Fibroblast of gingiva (primary cell): ENCODE results near the gene FASTKD3.

ENCODE experiments used
- DNase-seq: peaks from one replicate; pipeline ENCODE4 v3.0.0-alpha.2; 2011; ENCODE audit warnings: low read depth

FASTKD3 gene

DNA sequence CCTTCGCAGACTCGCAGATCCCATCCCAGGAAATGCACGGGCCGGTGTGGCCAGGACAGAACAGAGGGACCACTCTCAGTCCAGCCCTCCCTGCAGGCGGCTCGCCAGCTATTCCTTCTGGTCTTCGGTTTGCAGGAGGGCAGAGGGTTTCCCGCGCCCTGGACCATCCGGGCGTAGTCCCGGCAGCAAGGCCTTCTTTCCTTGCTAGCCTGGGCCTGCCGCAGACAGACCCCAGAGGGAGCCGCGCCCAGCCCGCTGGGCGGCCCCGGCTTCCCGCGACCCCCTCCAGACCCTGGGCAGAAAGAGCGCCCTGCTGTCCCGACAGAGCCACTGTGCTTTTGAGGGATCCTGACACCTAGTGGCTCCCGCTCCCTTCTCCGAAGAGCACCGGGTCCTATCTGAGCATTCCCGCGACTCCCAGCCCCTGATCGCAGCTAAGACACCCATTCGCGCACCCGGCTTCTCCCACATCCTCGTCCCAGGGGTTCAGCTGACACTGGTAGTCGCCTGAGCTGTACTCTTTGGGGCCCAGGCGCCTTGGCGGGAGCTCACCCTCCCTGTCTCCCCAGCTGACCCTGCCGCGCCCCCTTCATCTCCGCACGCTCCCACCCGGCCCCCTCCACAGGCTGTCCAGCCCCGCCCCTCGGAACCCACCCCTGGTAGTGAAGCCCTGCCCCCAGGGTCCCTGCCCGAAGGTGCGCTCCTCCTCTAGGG lies 19.0 kb downstream of the FASTKD3 start:
- DNase-seq: no peak

GRCh38 chr5:7848296-7848695 lies 20.5 kb downstream of the FASTKD3 start:
- peak; percentile 47 for DNase-seq

GRCh38 chr5:7846327-7846726 lies 22.5 kb downstream of the FASTKD3 start:
- DNase-seq: no peak

DNA sequence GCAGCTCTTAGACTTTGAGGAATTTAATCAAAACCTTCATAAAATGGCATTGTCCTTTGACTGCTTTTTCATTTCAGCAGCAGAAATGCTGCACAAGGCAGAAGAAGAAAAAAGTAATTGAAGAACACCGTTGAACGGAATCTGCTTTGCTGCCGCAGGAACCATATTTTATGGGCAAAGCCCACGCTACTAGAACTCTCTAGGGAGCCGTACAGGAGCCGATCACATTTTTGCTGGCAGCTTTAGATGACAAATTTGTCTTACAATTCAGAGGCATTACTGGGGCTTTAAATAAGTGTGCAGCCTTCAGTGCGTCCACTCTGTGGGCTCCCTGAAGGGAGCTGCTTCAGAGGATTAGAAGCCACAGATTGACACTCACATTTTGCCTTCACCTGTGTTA lies 23.3 kb downstream of the FASTKD3 start:
- no peak for DNase-seq

DNA sequence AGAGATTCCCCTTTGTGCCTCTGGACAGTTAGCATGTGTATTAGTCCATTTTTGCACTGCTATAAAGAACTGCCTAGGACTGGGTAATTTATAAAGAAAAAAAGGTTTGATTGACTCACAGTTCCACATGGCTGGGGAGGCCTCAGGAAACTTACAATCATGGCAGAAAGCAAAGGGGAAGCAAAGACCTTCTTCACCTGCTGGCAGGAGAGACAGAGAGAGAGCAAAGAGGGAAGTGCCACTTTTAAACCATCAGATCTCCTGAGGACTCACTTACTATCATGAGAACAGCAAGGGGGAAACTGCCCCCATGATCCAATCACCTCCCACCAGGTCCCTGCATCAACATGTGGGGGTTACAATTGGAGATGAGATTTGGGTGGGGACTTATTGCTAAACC lies 23.9 kb downstream of the FASTKD3 start:
- DNase-seq: no peak

- DNase-seq: no peak
Observed at GRCh38 chr5:7842531-7842930, 26.3 kb downstream of the FASTKD3 start.

DNA sequence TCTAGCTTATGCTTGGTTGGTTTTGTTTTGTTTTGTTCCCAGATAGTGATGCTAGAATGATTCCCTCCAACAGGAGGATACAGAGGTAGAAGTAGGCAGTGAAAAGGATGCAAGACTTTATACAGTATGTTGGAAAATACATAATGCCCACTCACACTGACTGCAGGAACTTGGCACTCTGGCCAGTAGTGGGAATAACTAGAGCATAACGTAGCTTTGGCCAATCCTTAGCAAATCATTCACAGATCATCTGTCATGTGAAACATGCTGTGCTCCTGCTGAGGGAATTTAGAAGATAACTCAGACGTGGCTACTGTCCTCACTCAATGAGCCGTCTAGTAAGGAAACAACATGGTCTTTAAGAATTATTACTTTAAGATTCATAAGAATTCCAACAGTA lies 31.4 kb downstream of the FASTKD3 start:
- no peak for DNase-seq

GRCh38 chr5:7834982-7835381 lies 33.8 kb downstream of the FASTKD3 start:
- DNase-seq: no peak

DNA sequence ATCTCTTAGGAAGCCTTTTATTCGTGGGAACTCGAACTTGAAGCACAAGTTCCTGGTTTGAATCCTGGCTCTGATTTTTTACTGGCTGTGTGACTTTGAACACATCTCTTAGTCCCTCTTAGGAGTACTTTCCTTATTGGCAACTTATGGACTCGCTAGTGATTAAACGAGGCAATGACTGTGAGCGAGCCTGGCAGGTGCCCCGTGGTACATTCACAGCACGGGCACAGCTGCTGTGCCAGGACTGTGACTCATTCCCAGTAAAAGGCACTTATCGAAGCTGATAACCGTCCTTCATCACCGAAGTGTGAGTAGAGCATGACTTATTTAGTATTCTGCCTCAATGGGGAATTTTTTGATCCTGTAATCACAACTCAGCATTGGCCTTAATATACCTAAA lies 40.6 kb downstream of the FASTKD3 start:
- DNase-seq: no peak

- peak; percentile 74 for DNase-seq
Observed at GRCh38 chr5:7827610-7828009, 41.2 kb downstream of the FASTKD3 start.

- no peak for DNase-seq
Observed at GRCh38 chr5:7825630-7826029, 43.2 kb downstream of the FASTKD3 start.

DNA sequence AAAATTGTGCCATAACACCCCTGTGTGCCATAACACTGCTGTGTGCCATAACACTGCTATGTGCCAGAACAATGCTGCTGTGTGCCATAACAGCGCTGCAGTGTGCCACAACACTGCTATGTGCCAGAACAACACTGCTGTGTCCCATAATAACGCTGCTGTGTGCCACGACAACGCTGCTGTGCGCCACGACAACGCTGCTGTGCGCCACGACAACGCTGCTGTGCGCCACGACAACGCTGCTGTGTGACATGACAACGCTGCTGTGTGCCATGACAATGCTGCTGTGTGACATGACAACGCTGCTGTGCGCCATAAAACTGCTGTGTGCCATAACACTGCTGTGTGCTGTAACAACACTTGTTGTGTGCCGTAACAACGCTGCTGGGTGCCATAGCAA lies 43.8 kb downstream of the FASTKD3 start:
- no peak for DNase-seq

DNA sequence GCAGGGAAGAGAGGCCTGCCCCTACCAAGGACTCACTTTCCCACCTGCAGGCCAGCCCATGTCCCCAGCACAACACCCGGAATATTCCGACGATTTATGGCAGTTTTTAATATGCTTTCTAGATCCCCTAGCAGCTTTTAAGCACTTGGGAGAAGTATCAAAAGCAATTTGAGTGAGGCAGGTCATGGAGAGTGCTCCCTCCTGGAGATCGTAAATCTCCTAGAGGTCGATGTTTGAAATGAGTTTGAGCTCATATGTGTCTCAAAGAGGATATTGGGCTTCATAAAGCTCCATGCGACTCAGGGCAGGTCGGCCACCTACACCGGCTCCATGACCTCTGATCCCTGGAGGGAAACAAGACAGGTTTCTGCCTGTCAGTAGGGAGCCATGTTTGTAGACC lies 45.2 kb downstream of the FASTKD3 start:
- no peak for DNase-seq

- no peak for DNase-seq
Observed at GRCh38 chr5:7822449-7822848, 46.4 kb downstream of the FASTKD3 start.

DNA sequence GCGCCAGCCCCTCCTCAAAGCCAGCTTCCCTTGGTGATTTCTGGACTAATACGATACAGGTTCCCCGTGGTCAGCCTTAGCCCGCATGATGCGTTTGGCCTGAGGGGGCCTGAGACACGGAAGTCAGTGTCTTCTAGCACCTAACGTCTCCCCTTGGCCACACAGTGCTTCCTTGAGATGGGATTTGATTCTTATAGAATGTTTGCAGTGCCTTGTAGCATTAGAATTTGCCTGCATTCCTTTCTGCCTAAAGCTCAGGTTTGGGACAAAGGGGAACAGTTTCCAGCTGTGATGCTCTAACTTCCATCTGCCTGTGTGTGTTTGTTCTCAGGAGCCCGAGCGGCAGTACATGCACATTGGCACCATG lies 52.3 kb downstream of the FASTKD3 start:
- DNase-seq: no peak

- peak; percentile 46 for DNase-seq
Observed at GRCh38 chr5:7815892-7816534, 52.8 kb downstream of the FASTKD3 start.

GRCh38 chr5:7814816-7815215 lies 54.0 kb downstream of the FASTKD3 start:
- no peak for DNase-seq

DNA sequence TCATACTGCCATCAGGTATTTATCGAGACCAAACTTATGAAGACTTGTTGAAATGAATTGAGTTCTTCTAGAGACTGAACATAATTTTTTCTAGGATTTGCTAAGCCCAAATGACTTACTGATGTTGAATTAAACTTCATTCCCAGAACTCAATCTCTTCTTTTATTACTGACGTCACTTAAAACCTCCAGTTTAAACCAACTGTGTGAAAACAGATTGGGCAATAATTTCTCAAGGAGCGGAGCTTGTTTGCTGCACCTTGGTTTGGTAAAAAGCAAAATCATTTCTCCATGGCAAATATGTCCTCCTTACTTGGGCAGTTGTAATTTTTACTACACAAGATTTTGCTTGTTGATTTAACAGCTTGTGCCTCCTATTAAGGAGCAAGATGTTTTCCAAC lies 55.3 kb downstream of the FASTKD3 start:
- no peak for DNase-seq

DNA sequence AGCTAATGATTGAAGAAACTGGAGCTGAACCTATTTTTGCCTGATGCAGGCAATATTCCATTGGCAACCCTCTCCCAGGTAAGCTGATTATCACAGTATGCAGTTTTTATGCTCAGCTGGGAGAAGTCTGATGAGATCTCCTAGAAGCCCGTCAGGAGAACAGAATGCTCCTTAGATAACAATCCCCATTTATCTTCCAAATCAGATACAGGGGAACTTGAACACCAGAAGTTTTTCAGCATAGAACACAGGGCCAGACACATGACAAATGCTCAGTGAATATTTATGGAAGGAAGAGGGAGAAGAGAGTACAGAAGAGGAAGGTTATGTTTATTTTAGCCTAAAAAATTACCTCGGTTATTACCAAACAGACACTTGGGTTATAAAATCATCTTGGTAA lies 55.8 kb downstream of the FASTKD3 start:
- DNase-seq: no peak

DNA sequence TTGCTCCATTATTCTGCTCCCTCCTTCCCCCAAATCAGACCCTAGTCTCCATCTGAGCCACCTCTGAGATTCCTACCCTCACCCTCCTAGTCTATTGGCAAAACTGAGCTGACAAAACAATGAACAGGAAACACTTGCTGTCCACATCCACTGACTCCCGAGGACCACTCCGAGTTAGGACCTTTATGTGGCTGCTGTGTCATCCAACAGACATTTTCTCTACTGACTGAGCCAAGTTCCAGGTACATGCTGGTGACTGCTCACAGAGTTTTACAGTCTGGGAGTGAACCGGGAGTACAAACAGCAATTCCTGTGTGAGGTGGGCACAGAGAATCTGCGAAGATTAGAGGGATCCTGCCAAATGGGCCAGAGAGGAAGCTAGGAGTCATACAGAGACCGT lies 57.1 kb downstream of the FASTKD3 start:
- DNase-seq: no peak
